Measurements from ENCODE around the gene ALCAM. TPM values are rescaled to one million over a fixed set of nuclear protein-coding genes. Genes with fewer than 3 reads are reported as not detected.

ALCAM gene
- total and polyA plus RNA-seq, 2 of the 8 experiments (the other 6 are each of a cell fraction or from before 2014, with no cell fraction given) = 10.8 to 33.0 TPM

- Histone ChIP-seq H2BK15ac (ENCODE audit: low read length) (no peak overlapping the region), H3K4me2 (ENCODE audit: insufficient read depth in 1 of 2, low read depth in 2 of 2, low read length in 2 of 2) (no peak overlapping the region), H3K23me2 (ENCODE audit: low read depth, low read length) (no peaks in the 10 kb centered on the region), H3K79me2 (ENCODE audit: control insufficient read depth in 1 of 2, insufficient read depth in 2 of 2, low read length in 2 of 2) (peaks cover 0 to 4% of the 10 kb centered on the region in 2 experiments; a peak in 2 of 4 replicates), H2BK20ac (ENCODE audit: low read length) (no peak overlapping the region), H2BK5ac (ENCODE audit: low read depth, low read length) (no peak overlapping the region), H2AK5ac (ENCODE audit: low read depth, low read length) (no peak overlapping the region), H3K4me1 (replicated peaks in 1 of 4; ENCODE audit: control insufficient read depth in 3 of 4, insufficient read depth in 4 of 4, low read length in 3 of 4) (no peaks in the 10 kb centered on the region), H2BK12ac (ENCODE audit: low read depth, low read length) (no peak overlapping the region), H3K18ac (ENCODE audit: extremely low read depth, low read length) (no peak overlapping the region), H3K23ac (ENCODE audit: insufficient read length) (no peak overlapping the region), H3K14ac (ENCODE audit: insufficient read length) (no peak overlapping the region), H3K9me3 (ENCODE audit: insufficient read depth in 2 of 2, low read depth in 1 of 2, low read length in 1 of 2) (no peaks in the 10 kb centered on the region), H4K20me1 (replicated peaks in 1 of 2; ENCODE audit: control insufficient read depth in 1 of 2, insufficient read depth in 2 of 2, low read length in 2 of 2) (no peaks in the 10 kb centered on the region), H4K5ac (ENCODE audit: insufficient read length, low read depth, low read length) (no peak overlapping the region), H3K79me1 (ENCODE audit: low read depth, low read length) (0 out of 2 replicates have a peak, but pooled peaks cover 2% of the 10 kb centered on the region), H3K27me3 (replicated peaks in 1 of 4; ENCODE audit: control insufficient read depth in 3 of 4, extremely low read depth in 1 of 4, insufficient read depth in 3 of 4, low read length in 3 of 4) (no peaks in the 10 kb centered on the region), H4K8ac (ENCODE audit: extremely low read depth, insufficient read depth, low read length) (no peak overlapping the region), H3K9ac (replicated peaks in 1 of 4; ENCODE audit: extremely low read depth in 1 of 4, low read depth in 3 of 4, low read length in 3 of 4) (no peak overlapping the region), H2AFZ (ENCODE audit: low read length) (no peak overlapping the region), H3K56ac (replicated peaks; ENCODE audit: insufficient read length, low read depth, low read length) (no peak overlapping the region), H3K4me3 (ENCODE audit: extremely low read depth in 1 of 4, insufficient read depth in 2 of 4, low read depth in 3 of 4, low read length in 4 of 4) (no peak overlapping the region), H3K36me3 (ENCODE audit: control insufficient read depth in 2 of 4, insufficient read depth in 4 of 4, low read length in 3 of 4) (no peaks in the 10 kb centered on the region), H3K4ac (replicated peaks; ENCODE audit: insufficient read length, low read depth, low read length) (no peak overlapping the region), H4K91ac (replicated peaks; ENCODE audit: insufficient read length, low read length) (no peak overlapping the region), H2BK120ac (replicated peaks; ENCODE audit: low read depth, low read length) (no peak overlapping the region), H3K27ac (ENCODE audit: low read depth, low read length) (no peak overlapping the region)
- POLR2A ChIA-PET (ENCODE audit: partially characterized antibody) = no interaction called here
- WGBS, 2 experiments (ENCODE audit: extremely low coverage in 1 of 2, insufficient coverage in 1 of 2, insufficient read length in 1 of 2, insufficient replicate concordance in 2 of 2, low coverage in 1 of 2, low lambda C conversion rate in 2 of 2, missing lambda C conversion rate in 1 of 2) = 94% methylated on average over 1 of the region's 1 CpG; no CpG with 5 or more reads in 1 of the 2 experiments
- no peak for DNase-seq (ENCODE audit: low read depth in 1 of 2, low spot score in 2 of 2)
- CTCF ChIA-PET (ENCODE audit: partially characterized antibody) = no interaction called here
- FAIRE-seq = no peak
- TF ChIP-seq ATF3 (IDR thresholded peaks at IDR 0.05; ENCODE audit: insufficient read depth, low read depth, low read length) = no peak
- no peak for TF ChIP-seq POLR2A (IDR thresholded peaks at IDR 0.05; ENCODE audit: control extremely low read depth in 1 of 2, low read depth in 2 of 2, low read length in 2 of 2)
- no peak for TF ChIP-seq CHD1 (IDR thresholded peaks at IDR 0.05; ENCODE audit: low read depth, low read length)
- TF ChIP-seq RNF2 (IDR thresholded peaks at IDR 0.05; ENCODE audit: borderline replicate concordance, low read depth, low read length, missing control alignments, poor library complexity, severe bottlenecking) = no peak
- TF ChIP-seq, protein P1, sequence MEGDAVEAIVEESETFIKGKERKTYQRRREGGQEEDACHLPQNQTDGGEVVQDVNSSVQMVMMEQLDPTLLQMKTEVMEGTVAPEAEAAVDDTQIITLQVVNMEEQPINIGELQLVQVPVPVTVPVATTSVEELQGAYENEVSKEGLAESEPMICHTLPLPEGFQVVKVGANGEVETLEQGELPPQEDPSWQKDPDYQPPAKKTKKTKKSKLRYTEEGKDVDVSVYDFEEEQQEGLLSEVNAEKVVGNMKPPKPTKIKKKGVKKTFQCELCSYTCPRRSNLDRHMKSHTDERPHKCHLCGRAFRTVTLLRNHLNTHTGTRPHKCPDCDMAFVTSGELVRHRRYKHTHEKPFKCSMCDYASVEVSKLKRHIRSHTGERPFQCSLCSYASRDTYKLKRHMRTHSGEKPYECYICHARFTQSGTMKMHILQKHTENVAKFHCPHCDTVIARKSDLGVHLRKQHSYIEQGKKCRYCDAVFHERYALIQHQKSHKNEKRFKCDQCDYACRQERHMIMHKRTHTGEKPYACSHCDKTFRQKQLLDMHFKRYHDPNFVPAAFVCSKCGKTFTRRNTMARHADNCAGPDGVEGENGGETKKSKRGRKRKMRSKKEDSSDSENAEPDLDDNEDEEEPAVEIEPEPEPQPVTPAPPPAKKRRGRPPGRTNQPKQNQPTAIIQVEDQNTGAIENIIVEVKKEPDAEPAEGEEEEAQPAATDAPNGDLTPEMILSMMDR (IDR thresholded peaks at IDR 0.05; ENCODE audit: control extremely low read depth in 1 of 3, insufficient read depth in 1 of 3, low read depth in 1 of 3, low read length in 3 of 3) = no peak
- no peak for TF ChIP-seq CTBP2 (IDR thresholded peaks at IDR 0.05; ENCODE audit: borderline replicate concordance, insufficient read depth, insufficient read length, low read length)
- TF ChIP-seq TCF12 (IDR thresholded peaks at IDR 0.05; ENCODE audit: low read depth, low read length) = no peak
- no peak for TF ChIP-seq E2F6 (IDR thresholded peaks at IDR 0.05)
- TF ChIP-seq BCL11A (IDR thresholded peaks at IDR 0.05; ENCODE audit: low read depth in 2 of 2, low read length in 2 of 2) = no peak
- TF ChIP-seq SIRT6 (IDR thresholded peaks at IDR 0.05; ENCODE audit: low read length) = no peak
Observed at GRCh38 chr3:105415951-105416350, 49.2 kb downstream of the ALCAM start.

All from H1 (cell line).